ENCODE data around the gene CNTNAP2. TPM values are rescaled to one million over a fixed set of nuclear protein-coding genes. Genes with fewer than 3 reads are reported as not detected.

The CNTNAP2 gene
- total RNA-seq, 4 donors from 2014 or later, result 0.42 to 0.71 TPM; not detected in 2

- intact Hi-C loops (cut with DNase I; ENCODE audit: low total_unique reads), result loop anchor here (10.0 kb wide), 1 partner anchor 1199 kb away; no protein-coding TSS in a partner anchor
Measured at GRCh38 chr7:146654048-146654447, 537.4 kb downstream of the CNTNAP2 start.

DNA sequence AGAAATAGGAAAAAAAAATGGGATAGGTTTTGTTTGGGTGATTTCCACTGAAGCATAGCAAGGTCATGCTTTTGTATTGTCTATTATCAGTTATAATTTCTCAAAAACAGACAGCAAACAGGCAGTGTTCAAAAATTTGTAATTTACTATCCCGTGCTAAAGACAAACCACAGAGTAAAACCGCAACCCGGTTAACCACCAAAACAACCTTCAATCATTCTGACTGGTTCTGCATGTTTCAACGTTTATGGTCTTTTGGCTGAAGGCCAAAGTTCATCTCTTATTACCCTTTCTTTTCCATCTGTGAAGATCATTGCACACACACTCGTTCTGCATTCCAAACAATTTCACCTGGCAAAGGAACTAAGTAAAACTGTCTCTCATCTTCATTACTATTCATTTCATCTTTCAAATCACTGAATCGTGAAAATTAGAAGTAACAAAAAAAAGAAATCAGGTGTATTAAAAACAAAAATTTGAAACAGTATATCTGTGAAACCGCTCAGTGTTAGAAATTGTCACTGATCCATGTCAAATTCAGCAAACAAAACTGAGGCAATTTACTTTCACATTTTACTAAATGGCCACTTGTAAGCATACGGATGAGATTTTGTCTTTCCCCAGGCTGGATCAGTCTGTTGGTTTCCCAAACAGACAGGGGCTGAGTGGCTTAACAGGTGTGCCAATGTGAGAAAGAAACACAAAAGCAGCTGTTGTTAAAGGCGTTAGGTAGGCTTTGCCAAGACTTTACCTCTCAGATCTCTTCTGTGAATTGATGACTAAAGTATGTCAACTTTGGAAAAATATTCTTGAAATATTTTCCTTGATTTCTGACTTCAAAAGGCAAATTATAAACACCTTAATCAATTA is 539.6 kb downstream of the CNTNAP2 start:
- TF ChIP-seq CTCF (IDR thresholded peaks at IDR 0.05), result no peak
- no peak for TF ChIP-seq POLR2A (IDR thresholded peaks at IDR 0.05)
- intact Hi-C loops (cut with DNase I; ENCODE audit: low total_unique reads), result loop anchor here (10.0 kb wide), 1 partner anchor 1201 kb away; no protein-coding TSS in a partner anchor
- no peak for DNase-seq (ENCODE audit: low spot score in 2 of 2)
- no peak overlapping the region for H3K4me3 ChIP-seq (ENCODE audit: low read depth, poor library complexity, severe bottlenecking)
- 14 to 17% methylated on average over 9 of the region's 9 CpGs for WGBS, 2 donors

More at GRCh38 chr7:146654048-146654447, 537.4 kb downstream of the CNTNAP2 start:
- no peak for DNase-seq (ENCODE audit: low spot score in 2 of 2)
- TF ChIP-seq CTCF (IDR thresholded peaks at IDR 0.05), result no peak
- no peak for TF ChIP-seq POLR2A (IDR thresholded peaks at IDR 0.05)
- 77 to 81% methylated on average over 5 of the region's 5 CpGs for WGBS, 2 donors
- no peak overlapping the region for H3K4me3 ChIP-seq (ENCODE audit: low read depth, poor library complexity, severe bottlenecking)

GRCh38 chr7:146656988-146657387 is 540.4 kb downstream of the CNTNAP2 start:
- 78 to 88% methylated on average over 1 of the region's 1 CpG for WGBS, 2 donors
- no peak for TF ChIP-seq CTCF (IDR thresholded peaks at IDR 0.05)
- no peak for TF ChIP-seq POLR2A (IDR thresholded peaks at IDR 0.05)
- intact Hi-C loops (cut with DNase I; ENCODE audit: low total_unique reads), result loop anchor here (10.0 kb wide), 1 partner anchor 1202 kb away; no protein-coding TSS in a partner anchor
- no peak for DNase-seq (ENCODE audit: low spot score in 2 of 2)
- no peak overlapping the region for H3K4me3 ChIP-seq (ENCODE audit: low read depth, poor library complexity, severe bottlenecking)

DNA sequence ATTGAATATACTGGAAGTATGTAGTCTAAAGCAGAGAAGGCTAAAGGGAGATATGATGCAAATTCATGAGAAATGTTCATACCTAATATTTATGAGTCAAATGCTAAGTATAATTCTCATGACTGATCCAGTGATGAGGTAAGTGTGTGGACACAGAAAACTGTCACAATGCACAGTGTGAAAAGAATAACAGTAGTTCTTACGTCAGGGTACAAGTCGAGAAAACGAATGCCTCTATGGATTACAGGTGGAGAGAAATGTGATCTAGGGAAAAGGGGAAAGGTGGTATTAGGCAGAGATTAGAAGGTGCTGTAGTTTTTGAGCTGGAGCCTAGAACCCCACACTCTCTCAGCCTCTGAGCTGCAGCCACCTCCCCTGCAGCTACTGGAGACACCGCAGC is 542.0 kb downstream of the CNTNAP2 start:
- 89 to 92% methylated on average over 4 of the region's 4 CpGs for WGBS, 2 donors
- TF ChIP-seq CTCF (IDR thresholded peaks at IDR 0.05) (no peak), POLR2A (IDR thresholded peaks at IDR 0.05) (no peak)
- intact Hi-C loops (cut with DNase I; ENCODE audit: low total_unique reads), result loop anchor here (10.0 kb wide), 1 partner anchor 1204 kb away; no protein-coding TSS in a partner anchor
- no peak overlapping the region for H3K4me3 ChIP-seq (ENCODE audit: low read depth, poor library complexity, severe bottlenecking)
- no peak for DNase-seq (ENCODE audit: low spot score in 2 of 2)

DNA sequence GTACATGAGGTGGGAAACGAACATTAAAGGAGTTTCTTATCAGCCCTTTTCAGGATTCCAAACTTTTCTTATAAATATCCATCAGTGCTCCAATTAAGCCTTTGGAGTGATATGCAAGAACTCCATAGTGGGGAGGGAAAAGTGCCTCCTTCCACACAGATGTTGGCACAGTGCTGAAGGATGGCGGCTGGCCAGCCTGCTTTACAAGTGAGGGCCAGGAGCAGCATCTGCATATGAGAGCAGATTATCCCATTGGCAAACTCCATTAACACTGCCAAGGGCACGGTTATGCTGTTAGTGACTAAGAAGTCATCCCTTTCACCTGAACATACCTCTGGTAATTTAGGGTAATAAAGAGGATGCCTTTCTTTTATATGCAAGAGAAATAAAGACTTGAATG is 543.1 kb downstream of the CNTNAP2 start:
- intact Hi-C loops (cut with DNase I; ENCODE audit: low total_unique reads), result loop anchor here (10.0 kb wide), 1 partner anchor 1205 kb away; no protein-coding TSS in a partner anchor
- TF ChIP-seq CTCF (IDR thresholded peaks at IDR 0.05) (no peak), POLR2A (IDR thresholded peaks at IDR 0.05) (no peak)
- no peak overlapping the region for H3K4me3 ChIP-seq (ENCODE audit: low read depth, poor library complexity, severe bottlenecking)
- DNase-seq (ENCODE audit: low spot score in 2 of 2), result no peak
- WGBS, 2 donors, result 37% methylated on average over 3 of the region's 3 CpGs

Measured in lower leg skin (tissue), 4 donors.